HL-60 (cell line): ENCODE measurements around the gene CEP72.

Source experiments
- DNase-seq, 2 experiments: peaks; one replicate each; pipeline ENCODE4 v3.0.0-alpha.2; 2010 to 2020; ENCODE audit warnings: low read depth in 1 of 2, low spot score in 1 of 2
- H3K27ac ChIP-seq: fragments of 250-450 bp; sonication (Bioruptor Pico); replicated peaks from 2 replicates; pipeline ENCODE4 v1.5.1; 2020; ENCODE audit warnings: mild to moderate bottlenecking, moderate library complexity
- H3K27me3 ChIP-seq: fragments of 250-450 bp; sonication (Bioruptor Pico); 2 replicates; pipeline ENCODE4 v1.5.1; 2021; ENCODE audit warnings: mild to moderate bottlenecking, moderate library complexity; ENCODE audit not compliant: insufficient read depth, poor library complexity, severe bottlenecking
- H3K4me3 ChIP-seq: replicated peaks from 2 replicates; pipeline ENCODE4 v1.5.1; 2011; ENCODE audit warnings: mild to moderate bottlenecking, control low read depth, low read length; ENCODE audit not compliant: insufficient read depth
- GABPA ChIP-seq: IDR thresholded peaks from 2 replicates; pipeline ENCODE4 v1.6.1; 2012; ENCODE audit warnings: low read depth
- POLR2AphosphoS5 ChIP-seq: IDR thresholded peaks from 2 replicates; pipeline ENCODE4 v1.6.1; 2012; ENCODE audit warnings: low read depth
- SPI1 ChIP-seq: IDR thresholded peaks from 2 replicates; pipeline ENCODE4 v1.6.1; 2012; ENCODE audit warnings: low read depth, mild to moderate bottlenecking, borderline replicate concordance
- TF ChIP-seq, protein P1 (sequence below): IDR thresholded peaks from 2 replicates; pipeline ENCODE4 v1.6.1; 2012; ENCODE audit warnings: low read depth; ENCODE audit not compliant: insufficient replicate concordance
- TF ChIP-seq, protein P2 (sequence below): IDR thresholded peaks from one replicate; pipeline ENCODE4 v1.5.1; 2011; ENCODE audit warnings: low read length, control low read depth, inconsistent platforms; ENCODE audit not compliant: insufficient read depth

CEP72 gene

DNA sequence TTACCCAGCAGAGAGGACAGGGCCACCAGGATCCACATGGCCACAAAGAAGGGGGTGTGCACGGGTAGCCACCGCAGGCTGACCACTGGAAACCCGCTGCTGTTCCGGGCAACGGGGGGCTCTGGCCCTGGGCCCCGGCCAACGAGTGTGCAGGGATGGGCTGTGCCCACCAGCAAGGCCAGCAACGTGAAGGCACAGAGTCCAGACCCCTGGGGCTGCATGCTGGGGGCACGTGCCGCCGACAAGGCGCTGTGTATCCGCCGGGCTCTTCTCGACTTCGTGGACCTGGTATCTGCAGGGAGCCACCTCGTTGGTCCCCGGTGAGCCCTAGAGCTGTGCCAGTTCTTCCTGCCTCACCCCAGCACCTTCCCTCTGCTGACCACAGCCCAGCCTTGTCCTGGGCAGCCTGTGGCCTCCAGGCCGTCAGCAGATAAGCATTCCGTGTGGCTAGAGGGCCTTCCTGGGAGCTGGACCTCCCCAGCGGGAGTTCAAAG is 42.2 kb upstream of the CEP72 start:
- H3K27me3 ChIP-seq = no peaks in the 10 kb centered on the region
- TF ChIP-seq, protein P1, sequence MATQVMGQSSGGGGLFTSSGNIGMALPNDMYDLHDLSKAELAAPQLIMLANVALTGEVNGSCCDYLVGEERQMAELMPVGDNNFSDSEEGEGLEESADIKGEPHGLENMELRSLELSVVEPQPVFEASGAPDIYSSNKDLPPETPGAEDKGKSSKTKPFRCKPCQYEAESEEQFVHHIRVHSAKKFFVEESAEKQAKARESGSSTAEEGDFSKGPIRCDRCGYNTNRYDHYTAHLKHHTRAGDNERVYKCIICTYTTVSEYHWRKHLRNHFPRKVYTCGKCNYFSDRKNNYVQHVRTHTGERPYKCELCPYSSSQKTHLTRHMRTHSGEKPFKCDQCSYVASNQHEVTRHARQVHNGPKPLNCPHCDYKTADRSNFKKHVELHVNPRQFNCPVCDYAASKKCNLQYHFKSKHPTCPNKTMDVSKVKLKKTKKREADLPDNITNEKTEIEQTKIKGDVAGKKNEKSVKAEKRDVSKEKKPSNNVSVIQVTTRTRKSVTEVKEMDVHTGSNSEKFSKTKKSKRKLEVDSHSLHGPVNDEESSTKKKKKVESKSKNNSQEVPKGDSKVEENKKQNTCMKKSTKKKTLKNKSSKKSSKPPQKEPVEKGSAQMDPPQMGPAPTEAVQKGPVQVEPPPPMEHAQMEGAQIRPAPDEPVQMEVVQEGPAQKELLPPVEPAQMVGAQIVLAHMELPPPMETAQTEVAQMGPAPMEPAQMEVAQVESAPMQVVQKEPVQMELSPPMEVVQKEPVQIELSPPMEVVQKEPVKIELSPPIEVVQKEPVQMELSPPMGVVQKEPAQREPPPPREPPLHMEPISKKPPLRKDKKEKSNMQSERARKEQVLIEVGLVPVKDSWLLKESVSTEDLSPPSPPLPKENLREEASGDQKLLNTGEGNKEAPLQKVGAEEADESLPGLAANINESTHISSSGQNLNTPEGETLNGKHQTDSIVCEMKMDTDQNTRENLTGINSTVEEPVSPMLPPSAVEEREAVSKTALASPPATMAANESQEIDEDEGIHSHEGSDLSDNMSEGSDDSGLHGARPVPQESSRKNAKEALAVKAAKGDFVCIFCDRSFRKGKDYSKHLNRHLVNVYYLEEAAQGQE = no peak
- no peak for TF ChIP-seq SPI1
- TF ChIP-seq, protein P2, sequence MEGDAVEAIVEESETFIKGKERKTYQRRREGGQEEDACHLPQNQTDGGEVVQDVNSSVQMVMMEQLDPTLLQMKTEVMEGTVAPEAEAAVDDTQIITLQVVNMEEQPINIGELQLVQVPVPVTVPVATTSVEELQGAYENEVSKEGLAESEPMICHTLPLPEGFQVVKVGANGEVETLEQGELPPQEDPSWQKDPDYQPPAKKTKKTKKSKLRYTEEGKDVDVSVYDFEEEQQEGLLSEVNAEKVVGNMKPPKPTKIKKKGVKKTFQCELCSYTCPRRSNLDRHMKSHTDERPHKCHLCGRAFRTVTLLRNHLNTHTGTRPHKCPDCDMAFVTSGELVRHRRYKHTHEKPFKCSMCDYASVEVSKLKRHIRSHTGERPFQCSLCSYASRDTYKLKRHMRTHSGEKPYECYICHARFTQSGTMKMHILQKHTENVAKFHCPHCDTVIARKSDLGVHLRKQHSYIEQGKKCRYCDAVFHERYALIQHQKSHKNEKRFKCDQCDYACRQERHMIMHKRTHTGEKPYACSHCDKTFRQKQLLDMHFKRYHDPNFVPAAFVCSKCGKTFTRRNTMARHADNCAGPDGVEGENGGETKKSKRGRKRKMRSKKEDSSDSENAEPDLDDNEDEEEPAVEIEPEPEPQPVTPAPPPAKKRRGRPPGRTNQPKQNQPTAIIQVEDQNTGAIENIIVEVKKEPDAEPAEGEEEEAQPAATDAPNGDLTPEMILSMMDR = no peak
- no peak for TF ChIP-seq GABPA
- no peak for TF ChIP-seq POLR2AphosphoS5
- H3K27ac ChIP-seq = no peak overlapping the region
- H3K4me3 ChIP-seq = no peak overlapping the region
- DNase-seq = no peak

- Histone ChIP-seq H3K27ac (no peak overlapping the region), H3K4me3 (no peak overlapping the region), H3K27me3 (no peaks in the 10 kb centered on the region)
- TF ChIP-seq SPI1 (no peak), POLR2AphosphoS5 (no peak), GABPA (no peak)
- TF ChIP-seq, protein P2 = no peak
- TF ChIP-seq, protein P1 = no peak
- no peak for DNase-seq
These were observed 41.7 kb upstream of the CEP72 start for GRCh38 chr5:570446-570845.

DNA sequence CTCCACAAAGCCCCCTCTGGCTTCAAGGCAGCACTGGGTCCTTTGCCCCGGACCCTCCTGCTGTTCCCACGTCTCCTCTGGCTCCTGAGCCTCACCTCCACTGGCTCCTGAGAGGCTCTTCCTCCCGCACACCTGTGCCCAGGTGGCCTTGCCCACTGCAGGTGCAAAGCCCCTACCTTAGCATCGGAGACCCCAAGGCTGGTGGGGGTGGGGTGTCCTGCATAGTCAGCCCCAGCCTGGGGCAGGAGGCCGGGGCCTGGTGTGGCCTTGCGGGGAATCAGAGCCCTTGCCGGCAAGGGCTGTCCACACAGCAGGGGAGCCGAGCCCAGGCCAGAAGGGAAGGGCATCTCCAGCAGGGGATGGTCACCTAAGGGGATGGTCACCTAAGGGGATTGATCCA is 41.3 kb upstream of the CEP72 start:
- Histone ChIP-seq H3K27me3 (no peaks in the 10 kb centered on the region), H3K27ac (no peak overlapping the region), H3K4me3 (no peak overlapping the region)
- no peak for DNase-seq
- no peak for TF ChIP-seq SPI1

GRCh38 chr5:571791-572190 is 40.3 kb upstream of the CEP72 start:
- Histone ChIP-seq H3K4me3 (no peak overlapping the region), H3K27me3 (no peaks in the 10 kb centered on the region), H3K27ac (no peak overlapping the region)
- TF ChIP-seq, protein P2 = no peak
- TF ChIP-seq SPI1 = no peak
- TF ChIP-seq GABPA = no peak
- no peak for TF ChIP-seq POLR2AphosphoS5
- TF ChIP-seq, protein P1 = no peak
- DNase-seq = no peak
